ENCODE results near the gene CTAG1B.
"Not testable (repeated sequence)": the region's sequence is repeated elsewhere in the genome, so short reads cannot be mapped to it uniquely, and the experiment has no call there.

The CTAG1B gene

GRCh38 chrX:154620767-154621414 lies 1.8 kb upstream of the CTAG1B start:
- DNase-seq = not testable (repeated sequence)

- DNase-seq = not testable (repeated sequence)
These were observed 5.5 kb downstream of the CTAG1B start for GRCh38 chrX:154613586-154613985.

- DNase-seq = not testable (repeated sequence)
These were observed 7.9 kb downstream of the CTAG1B start for GRCh38 chrX:154611146-154611545.

GRCh38 chrX:154608823-154609222 lies 10.3 kb downstream of the CTAG1B start:
- not testable (repeated sequence) for DNase-seq

- DNase-seq = not testable (repeated sequence)
These were observed 11.1 kb downstream of the CTAG1B start for GRCh38 chrX:154607976-154608375.

GRCh38 chrX:154607370-154607769 lies 11.7 kb downstream of the CTAG1B start:
- peak; percentile 81 for DNase-seq

- no peak for DNase-seq
These were observed 13.5 kb downstream of the CTAG1B start for GRCh38 chrX:154605566-154605965.

GRCh38 chrX:154603438-154604430 lies 15.3 kb downstream of the CTAG1B start:
- no peak for DNase-seq

GRCh38 chrX:154602766-154603437 lies 16.2 kb downstream of the CTAG1B start:
- DNase-seq = no peak

GRCh38 chrX:154602226-154602625 lies 16.9 kb downstream of the CTAG1B start:
- no peak for DNase-seq

- no peak for DNase-seq
These were observed 18.2 kb downstream of the CTAG1B start for GRCh38 chrX:154600759-154601374.

GRCh38 chrX:154599531-154599930 lies 19.6 kb downstream of the CTAG1B start:
- DNase-seq = no peak

- DNase-seq = no peak
These were observed 20.4 kb downstream of the CTAG1B start for GRCh38 chrX:154598656-154599055.

GRCh38 chrX:154597221-154597620 lies 21.9 kb downstream of the CTAG1B start:
- DNase-seq = no peak

GRCh38 chrX:154596290-154596929 lies 22.7 kb downstream of the CTAG1B start:
- DNase-seq = no peak

GRCh38 chrX:154595559-154596249 lies 23.4 kb downstream of the CTAG1B start:
- DNase-seq = no peak

GRCh38 chrX:154594491-154594890 lies 24.6 kb downstream of the CTAG1B start:
- DNase-seq = no peak

GRCh38 chrX:154593201-154593600 lies 25.9 kb downstream of the CTAG1B start:
- DNase-seq = no peak

- DNase-seq = no peak
These were observed 26.6 kb downstream of the CTAG1B start for GRCh38 chrX:154592505-154592904.

- not testable (repeated sequence) for DNase-seq
These were observed 28.7 kb downstream of the CTAG1B start for GRCh38 chrX:154590415-154590814.

- DNase-seq = not testable (repeated sequence)
These were observed 34.4 kb downstream of the CTAG1B start, which contains the start of gene CTAG1A for GRCh38 chrX:154584585-154585183. Gene CTAG1A (plus strand): TSS chrX:154585133. CDS start chrX:154585207, 74 bp downstream.
